PC-3 (cell line): ENCODE data around the gene LCE3C.

ENCODE experiments used
- CTCF ChIP-seq: fragments of 300-600 bp; sonication (generic); conservative IDR thresholded peaks from 2 replicates; pipeline ENCODE4 v1.5.1; 2017; ENCODE audit warnings: antibody characterized with exemption, low read depth, mild to moderate bottlenecking, low read length
- EZH2 ChIP-seq: fragments of 300-600 bp; sonication (generic); IDR thresholded peaks from one replicate; pipeline ENCODE4 v1.6.1; 2017; ENCODE audit warnings: antibody characterized with exemption, mild to moderate bottlenecking, low read length; ENCODE audit not compliant: unreplicated experiment

- TF ChIP-seq CTCF = no peak
- TF ChIP-seq EZH2 = no peak
These were observed 22.9 kb upstream of the LCE3C start for GRCh38 chr1:152577168-152577567.
